HG02678 (cell line): ENCODE data around the gene CDS2.

ENCODE experiments used
- ATAC-seq: cut with Tn5 transposase; IDR thresholded peaks from one replicate; pipeline ENCODE4 v1.9.1; 2021; ENCODE audit warnings: mild to moderate bottlenecking, moderate library complexity; ENCODE audit not compliant: unreplicated experiment

Gene CDS2

DNA sequence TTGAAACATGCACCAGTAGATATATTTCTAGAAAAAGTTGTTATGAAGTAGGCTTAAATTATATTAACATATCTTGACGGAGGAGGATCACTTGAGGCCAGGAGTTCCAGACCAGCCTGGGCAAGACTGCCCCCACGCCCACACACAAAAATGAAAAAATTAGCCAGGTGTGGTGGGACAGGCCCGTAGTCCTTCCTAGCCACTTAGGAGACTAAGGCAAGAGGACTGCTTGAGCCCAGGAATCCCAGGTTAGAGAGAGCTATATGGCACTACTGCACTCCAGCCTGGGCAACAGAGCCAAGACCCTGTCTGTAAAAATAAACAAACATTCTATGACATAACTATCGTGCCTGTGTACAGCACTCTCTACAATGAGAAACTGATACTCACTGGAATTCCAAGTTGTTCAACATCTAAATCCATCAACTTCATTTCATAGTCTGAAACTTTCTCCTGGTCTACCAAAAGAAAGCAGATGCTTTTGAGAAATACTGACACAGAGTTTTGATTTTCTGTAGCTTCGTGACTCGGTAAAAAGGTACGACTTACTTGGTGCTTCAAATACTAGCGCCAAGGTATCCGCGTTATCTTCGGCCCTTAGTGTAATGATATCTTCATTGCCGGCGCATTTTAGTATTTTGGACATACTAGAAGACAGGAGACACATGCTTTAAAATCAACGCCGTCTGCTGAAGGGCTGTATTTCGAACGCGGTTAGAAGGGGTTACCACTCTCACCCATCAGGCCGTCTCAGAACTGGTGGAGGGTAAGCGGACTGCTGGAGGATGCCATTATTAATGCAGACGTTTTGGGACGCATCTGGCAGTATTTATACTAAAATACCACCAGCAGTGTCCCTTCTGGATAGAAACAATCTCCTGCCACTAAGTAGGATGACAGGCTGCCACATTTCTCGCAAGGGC is 8.3 kb upstream of the CDS2 start:
- ATAC-seq, result no peak

GRCh38 chr20:5119143-5119434 is 7.7 kb upstream of the CDS2 start:
- no peak for ATAC-seq

DNA sequence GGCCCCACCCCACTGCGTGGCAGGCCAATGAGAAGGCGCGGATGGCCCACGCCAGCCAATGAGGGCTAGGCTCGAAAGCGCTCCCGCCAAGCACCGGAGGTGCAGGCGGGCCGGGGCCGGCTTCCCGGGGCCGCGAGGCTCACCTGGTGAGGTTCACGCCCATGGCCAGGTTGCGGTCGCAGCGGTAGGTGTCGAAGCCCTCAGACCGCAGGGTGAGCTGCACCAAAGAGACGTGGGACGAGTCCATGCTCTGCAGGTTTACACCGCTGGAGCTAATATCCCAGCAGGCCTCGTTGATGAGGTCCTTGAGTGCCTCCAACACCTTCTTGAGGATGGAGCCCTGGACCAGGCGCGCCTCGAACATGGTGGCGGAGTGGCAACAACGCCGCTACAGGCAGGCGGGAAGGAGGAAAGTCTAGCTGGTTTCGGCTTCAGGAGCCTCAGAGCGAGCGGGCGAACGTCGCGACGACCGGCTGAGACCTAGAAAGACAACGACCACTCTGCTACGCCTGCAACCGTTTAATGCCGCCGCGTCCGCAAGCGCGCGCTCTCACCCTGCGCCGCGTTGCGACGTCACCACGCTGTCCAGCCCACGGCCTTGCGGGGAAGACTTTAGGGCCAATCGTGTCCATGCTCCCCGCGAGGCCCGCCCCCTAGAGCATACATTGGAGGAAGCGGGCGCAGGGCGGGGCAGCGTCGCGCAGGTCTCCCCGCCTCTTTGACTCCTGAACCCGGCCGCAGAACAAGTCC is 7.2 kb upstream of the CDS2 start, which contains the start of gene PCNA:
TSS of gene PCNA (minus strand) at position 524 of the 750 bp plus-strand sequence. CDS start at position 364, 160 bp downstream.
- ATAC-seq, result peak; percentile 94

GRCh38 chr20:5120185-5120476 is 6.7 kb upstream of the CDS2 start:
- ATAC-seq, result no peak

GRCh38 chr20:5122873-5123260 is 3.9 kb upstream of the CDS2 start:
- ATAC-seq, result no peak

GRCh38 chr20:5127204-5127858 is 523 bp downstream of the CDS2 start:
- ATAC-seq, result peak; percentile 27

DNA sequence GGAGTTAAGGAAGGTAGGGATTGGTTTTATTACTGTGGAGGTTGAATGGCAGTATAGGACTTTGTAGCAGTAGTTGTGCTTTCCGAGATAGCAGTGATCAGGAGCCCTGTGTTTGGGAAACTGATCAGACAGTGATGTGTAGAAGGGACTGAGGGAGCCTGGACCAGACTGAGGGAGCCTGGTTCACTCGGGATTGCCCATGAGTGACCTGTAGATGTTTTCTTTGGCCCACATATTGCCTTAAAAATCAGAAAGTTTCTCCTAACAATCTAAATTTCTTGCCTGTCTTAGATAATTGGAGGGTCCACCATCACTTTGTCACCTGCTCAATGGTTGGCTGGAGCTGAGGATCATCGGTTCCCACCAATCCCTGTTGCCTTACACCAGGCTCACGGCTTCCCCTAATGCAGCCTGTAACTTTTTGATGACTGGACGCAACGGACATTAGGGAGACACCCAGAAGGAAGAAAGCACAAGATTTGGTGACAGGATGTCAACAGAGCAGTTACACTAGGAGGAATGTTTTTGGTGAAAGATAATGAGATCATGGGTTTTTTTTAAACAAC is 1.1 kb downstream of the CDS2 start:
- no peak for ATAC-seq

DNA sequence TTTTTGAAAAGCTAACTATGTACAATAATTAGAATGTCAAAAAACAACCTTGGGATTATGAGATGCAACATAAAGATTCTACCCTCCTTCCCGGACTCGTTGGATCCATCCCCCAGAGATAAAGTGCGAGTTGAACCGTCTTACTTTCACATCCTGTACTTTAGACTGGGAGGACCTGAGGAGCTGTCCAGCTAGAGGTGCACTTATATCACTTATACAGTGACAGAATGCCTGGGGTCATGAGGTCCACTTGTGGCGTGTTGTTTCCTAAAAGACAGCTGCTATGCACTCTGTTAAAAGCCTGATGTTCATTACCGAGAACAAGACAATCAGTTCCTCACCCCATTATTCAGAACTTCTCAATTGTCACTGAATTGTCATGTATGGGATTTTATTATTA is 2.1 kb downstream of the CDS2 start:
- ATAC-seq, result no peak

DNA sequence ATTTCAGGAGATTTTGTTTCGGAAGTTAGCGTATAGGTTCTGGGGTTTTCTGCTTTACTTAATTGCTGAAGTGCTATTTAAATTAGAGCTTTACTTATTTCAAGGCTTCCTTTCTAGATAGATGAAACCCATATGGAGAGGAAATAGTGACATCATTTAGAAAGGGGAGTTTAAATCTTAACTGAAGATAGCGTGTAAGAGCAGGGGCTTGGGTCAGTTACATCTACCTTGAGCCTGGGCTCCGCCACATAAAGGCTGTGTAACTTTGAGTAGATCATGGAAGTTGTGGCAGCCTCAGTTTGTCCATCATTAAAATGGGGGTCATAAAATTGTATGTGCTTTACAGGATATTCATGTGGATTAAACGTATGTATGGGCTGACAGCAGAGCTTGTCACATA is 4.7 kb downstream of the CDS2 start:
- no peak for ATAC-seq

- no peak for ATAC-seq
Observed at GRCh38 chr20:5133998-5134397, 7.2 kb downstream of the CDS2 start.

DNA sequence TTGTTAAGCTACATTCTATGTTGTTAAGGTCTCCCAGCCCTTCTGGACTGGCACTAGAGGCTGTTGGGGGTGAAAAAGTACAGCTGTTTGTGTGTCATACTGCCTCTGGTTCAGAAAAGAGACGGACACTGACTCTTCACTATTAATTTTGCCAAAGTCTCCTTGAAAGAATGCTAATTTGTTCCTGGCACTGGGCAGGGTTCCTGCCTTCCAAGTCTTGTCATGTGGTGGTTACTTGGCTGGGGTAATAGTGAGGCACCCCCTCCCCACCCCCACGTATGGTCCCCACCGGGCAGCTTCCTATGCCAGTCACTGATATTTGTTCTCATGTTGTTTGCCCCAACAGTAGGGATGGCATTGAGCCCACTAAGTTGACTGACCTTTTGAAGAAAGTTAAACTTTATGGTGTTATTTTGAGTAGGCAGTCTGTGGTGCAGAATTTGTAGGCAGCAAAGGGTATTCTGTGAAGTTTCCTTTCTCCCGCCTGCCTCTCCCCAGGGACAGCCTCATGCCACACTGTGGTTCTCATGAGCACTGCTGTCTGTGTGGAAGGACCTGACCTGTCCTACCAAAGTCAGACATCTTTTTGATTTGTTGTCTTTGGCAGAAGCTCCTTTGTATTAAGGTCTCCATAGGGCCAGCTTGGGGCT is 8.7 kb downstream of the CDS2 start:
- no peak for ATAC-seq

GRCh38 chr20:5136096-5136495 is 9.3 kb downstream of the CDS2 start:
- no peak for ATAC-seq

GRCh38 chr20:5140195-5140594 is 13.4 kb downstream of the CDS2 start:
- ATAC-seq, result no peak

DNA sequence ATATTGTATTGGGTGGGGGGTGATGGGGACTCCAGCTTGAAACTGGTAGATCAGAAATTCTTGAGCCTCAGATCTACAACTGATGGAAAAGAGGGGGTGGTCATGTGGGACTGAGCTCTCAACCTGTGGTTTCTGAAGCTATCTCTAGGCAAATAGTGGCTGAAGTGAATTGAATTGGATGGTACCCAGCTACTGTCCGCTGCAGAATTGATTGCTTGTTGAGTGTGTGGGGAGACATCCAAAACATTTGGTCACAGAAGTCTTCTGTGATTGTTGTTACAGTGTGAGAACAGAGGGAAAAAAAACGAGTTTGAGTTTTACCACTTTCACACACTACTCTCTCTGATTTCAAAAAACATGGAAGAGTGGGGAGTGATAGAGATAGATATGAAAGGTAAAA is 14.8 kb downstream of the CDS2 start:
- ATAC-seq, result no peak

GRCh38 chr20:5143851-5144250 is 17.0 kb downstream of the CDS2 start:
- no peak for ATAC-seq

DNA sequence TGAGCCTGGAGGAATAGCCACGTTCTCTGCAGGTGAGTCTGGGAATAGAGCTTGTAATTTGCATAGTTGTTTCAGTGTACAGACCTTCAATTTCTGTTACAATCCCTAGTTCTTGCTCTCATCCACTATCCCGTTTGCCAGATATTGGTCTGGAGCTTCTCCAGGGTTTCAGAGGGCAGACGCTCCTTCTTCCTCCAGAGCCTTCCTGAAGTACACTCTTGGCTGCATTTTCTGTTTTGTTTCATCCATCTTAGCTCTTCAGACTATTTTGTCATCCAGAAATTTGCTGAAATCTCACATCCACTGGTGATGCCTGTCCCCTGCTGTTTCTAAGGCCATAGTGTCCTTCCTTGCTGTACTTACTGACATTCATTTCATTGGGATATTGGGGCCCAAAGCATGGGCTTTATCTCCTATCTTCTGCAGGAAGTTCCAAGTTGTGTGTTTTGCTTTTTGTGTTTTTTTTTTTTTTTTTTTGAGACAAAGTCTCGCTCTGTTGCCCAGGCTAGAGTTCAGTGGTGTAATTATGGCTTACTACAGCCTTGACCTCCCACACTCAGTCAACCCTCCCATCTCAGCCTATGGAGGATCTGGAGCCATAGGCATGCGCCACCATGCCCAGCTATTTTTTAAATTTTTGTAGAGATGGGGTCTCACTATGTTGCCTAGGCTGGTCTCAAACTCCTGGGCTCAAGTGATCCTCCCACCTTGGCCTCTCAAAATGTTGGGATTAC is 18.7 kb downstream of the CDS2 start:
- no peak for ATAC-seq

GRCh38 chr20:5146099-5146668 is 19.4 kb downstream of the CDS2 start:
- ATAC-seq, result no peak

DNA sequence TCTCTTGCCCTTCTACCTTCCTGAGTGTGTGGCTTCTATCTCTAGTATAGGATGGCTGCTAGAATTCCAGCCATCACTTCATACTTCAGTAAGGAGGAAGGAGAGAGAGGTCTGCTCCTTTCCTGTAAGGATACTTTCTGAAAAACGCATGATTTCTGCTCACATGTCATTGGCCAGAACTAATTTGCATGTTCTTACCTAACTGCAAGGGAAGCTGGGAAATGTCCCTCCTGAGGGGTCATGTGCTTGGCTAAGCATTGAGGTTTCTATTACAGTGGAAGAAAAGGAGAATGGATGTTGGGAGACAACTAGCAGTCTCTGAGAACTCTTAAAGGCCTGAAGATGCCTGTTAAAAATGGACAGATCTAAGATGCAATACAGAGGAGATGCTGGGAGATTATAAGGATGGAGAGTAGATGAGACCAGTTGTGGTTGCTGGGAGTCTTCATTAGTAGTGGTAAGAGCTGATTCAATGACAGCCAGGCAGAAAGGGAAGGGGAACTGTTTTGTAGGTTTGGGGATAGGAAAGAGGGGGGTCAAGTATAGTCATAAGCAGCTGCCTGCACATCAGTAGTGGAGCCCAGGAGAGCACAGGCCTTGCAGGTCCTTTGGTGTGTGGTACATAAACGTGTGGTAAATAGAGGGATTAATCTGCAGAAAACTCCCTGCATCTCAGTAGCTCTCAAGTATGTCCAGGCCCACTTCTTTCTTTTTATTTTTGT is 20.2 kb downstream of the CDS2 start:
- ATAC-seq, result no peak

GRCh38 chr20:5148581-5148980 is 21.8 kb downstream of the CDS2 start:
- no peak for ATAC-seq

- no peak for ATAC-seq
Observed at GRCh38 chr20:5149892-5150225, 23.1 kb downstream of the CDS2 start.
